Posterior cingulate gyrus (tissue), 11 donors: ENCODE results near the gene TMC8.
A peak's percentile ranks its signal among the peaks of the same experiment; 100 is the strongest.
"Not testable (repeated sequence)": the region's sequence is repeated elsewhere in the genome, so short reads cannot be mapped to it uniquely, and the experiment has no call there.

Source experiments
- DNase-seq, 10 donors: peaks; one replicate each; pipeline versions ENCODE4 v3.0.0 to v3.0.0-alpha.2; 2020 to 2021; ENCODE audit warnings: mixed read lengths in 3 of 10
- intact Hi-C: fragments of 100-400 bp; cut with DNase I; formaldehyde crosslinking; loops from one replicate; pipeline ENCODE4 v1.15.1; 2023

The TMC8 gene

DNA sequence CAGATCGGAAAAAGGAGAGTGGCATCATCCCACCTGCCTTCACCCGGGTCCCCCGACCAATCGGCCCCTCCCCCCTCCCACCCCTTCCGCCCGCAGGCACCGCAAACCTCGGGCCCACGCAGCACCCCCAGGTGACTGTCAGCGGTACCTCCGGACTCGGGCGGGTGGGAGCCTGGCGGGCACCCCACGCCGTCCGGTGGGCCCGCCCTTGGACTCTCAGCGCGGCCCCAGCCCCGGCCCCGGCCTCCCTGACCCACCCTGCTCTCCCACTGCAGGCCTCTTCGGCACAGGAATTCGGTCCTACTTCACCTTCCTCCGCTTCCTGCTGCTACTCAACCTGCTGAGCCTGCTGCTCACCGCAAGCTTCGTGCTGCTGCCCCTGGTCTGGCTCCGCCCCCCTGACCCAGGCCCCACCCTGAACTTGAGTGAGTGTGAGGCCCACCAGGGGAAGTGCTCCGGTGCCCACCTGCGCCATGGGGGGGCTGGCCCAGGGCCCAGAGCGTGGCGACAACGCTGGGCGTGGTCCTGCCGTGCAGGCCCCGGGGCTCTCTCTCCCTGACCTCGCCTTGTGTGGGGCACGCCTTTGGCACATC, 1.6 kb downstream of the TMC8 start:
- intact Hi-C loops = loop anchor here (10.0 kb wide), 1 partner anchor 293 kb away; no protein-coding TSS in a partner anchor
- peak in 1 of 10 donors; percentile 81 for DNase-seq

DNA sequence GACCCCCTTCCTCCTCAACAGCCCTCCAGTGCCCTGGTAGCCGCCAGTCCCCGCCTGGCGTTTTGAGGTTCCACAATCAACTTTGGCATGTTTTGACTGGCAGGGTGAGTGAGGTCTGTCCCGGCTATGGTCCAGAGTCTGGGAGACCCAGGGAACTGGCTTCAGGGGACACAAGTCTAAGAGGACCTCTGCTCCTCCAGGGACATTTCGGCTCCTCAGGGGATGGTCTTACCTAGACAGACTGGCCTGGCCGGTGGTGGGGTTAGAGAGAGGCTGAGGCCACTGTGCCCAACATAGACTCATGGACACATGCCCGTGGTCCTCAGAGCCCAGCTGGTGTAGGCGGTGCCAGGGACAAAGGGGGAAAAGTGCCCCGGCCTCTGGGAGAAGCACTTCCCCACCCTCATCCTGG, 2.2 kb downstream of the TMC8 start:
- peak in 1 of 10 donors; percentile 81 for DNase-seq
- intact Hi-C loops = loop anchor here (10.0 kb wide), 1 partner anchor 292 kb away; no protein-coding TSS in a partner anchor

DNA sequence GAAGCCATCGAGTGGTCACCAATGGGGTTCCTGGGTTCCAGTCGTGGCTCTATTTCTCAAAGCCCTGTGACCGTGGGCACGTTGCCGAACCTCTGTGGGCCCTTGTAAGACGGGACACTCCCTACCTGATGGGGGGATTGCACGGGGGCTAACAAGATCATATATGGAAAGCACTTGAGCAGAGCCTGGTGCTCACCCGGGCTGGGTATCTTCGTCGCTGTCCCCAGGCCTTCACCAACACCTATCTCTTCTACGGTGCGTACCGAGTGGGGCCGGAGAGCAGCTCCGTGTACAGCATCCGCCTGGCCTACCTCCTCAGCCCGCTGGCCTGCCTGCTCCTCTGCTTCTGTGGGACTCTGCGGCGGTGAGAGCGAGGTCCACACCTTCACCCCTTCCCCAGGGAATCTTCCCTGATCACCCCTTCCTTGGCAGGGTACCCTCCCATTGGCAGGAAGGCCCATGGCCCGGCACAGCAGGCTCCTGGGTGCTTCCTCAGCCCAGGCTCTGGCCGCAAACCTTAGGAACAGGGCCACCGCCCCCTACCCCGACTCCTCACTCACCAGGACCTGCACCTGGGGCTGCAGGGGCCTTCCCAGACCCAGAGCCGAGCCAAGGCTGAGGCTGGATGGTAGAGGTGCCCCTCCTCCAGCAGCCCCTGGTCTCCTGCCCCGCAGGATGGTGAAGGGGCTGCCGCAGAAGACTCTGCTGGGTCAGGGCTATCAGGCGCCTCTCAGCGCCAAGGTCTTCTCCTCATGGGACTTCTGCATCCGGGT, 2.8 kb downstream of the TMC8 start:
- intact Hi-C loops = loop anchor here (10.0 kb wide), 1 partner anchor 291 kb away; no protein-coding TSS in a partner anchor
- no peak for DNase-seq

- DNase-seq = peak in 3 of 10 donors; percentile 42 to 93 (median 60)
- intact Hi-C loops = loop anchor here (10.0 kb wide), 1 partner anchor 291 kb away; no protein-coding TSS in a partner anchor
Measured at GRCh38 chr17:78133971-78134898, 3.7 kb downstream of the TMC8 start.

DNA sequence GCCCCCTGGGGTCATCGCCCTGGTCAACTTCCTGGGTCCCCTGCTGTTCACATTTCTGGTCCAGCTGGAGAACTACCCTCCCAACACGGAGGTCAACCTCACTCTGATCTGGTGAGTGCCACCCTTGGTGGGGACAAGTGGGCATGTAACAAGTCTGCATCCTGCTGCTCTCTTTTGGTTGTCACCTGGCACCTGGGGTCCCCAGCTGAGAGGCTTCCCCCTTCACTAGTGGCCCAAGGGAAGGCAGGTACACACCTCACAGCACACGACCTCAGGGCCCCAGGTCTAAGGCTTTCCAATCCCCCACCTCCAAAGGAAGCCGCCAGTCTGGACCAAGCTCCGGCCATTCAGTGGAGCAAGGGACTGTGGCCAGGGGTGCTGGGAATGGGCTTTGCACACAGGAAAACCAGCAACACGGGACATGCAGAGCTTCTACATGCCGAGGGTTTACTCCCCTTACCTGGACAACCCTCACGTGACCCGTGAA, 4.4 kb downstream of the TMC8 start:
- intact Hi-C loops = loop anchor here (10.0 kb wide), 1 partner anchor 290 kb away; no protein-coding TSS in a partner anchor
- DNase-seq = no peak

DNA sequence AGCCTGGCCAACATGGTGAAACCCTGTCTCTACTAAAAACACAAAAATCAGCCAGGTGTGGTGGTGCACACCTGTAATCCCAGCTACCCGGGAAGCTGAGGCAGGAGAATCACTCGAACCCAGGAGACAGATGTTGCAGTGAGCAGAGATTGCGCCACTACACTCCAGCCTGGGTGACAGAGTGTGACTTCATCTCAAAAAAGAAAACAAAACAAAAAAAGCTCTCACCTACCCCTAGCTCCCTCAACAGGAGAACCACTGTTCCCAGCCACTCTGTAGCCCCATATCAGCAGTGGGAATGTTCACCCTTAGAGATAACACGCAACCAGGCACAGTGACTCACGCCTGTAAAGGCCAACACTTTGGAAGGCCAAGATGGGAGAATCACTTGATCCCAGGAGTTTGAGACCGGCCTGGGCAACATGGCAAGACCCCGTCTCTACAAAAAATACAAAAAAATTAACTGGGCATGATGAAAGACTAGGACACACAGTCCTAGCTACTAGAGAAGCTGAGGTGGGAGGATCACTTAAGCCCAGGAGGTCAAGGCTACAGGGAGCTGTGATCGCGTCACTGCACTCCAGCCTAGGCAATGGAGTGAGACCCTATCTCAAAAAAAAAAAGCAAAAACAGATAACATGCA, 5.4 kb downstream of the TMC8 start:
- intact Hi-C loops = loop anchor here (10.0 kb wide), 1 partner anchor 289 kb away; no protein-coding TSS in a partner anchor
- DNase-seq = no peak

DNA sequence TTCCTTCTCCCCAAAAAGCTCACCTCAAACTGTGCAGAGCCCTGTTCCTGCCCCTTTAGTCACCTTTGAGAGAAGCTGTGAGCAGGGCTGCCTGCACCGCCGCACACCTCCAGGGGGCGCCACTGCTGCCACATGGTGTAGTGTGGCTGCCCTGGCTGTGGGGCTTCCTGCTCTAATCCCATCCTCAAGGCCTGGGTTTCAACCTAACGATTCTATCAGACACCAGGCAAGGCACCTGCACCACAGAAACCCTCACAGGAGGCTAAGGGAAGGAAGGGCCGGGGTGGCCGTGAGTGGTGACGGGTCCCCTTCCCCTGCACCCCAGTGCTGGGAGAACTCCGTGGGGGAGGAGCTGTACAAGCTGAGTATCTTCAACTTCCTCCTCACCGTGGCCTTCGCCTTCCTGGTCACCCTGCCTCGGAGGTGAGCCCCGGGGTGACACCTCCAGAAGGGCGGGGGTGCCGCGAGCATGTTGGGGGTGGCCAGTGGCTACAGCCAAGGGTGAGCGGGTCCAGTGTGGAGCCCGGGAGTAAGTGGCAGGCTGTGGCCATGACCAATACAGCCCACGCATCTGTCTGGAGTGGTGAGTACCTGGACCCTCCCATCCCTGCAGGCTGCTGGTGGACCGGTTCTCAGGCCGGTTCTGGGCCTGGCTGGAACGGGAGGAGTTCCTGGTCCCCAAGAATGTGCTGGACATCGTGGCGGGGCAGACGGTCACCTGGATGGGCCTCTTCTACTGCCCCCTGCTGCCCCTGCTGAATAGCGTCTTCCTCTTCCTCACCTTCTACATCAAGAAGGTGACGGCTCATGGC, 7.0 kb downstream of the TMC8 start:
- intact Hi-C loops = loop anchor here (10.0 kb wide), 1 partner anchor 287 kb away; no protein-coding TSS in a partner anchor
- peak in 2 of 10 donors; percentile 71 to 82 for DNase-seq

GRCh38 chr17:78138204-78139060, 7.9 kb downstream of the TMC8 start:
- intact Hi-C loops = loop anchor here (10.0 kb wide), 1 partner anchor 286 kb away; no protein-coding TSS in a partner anchor
- DNase-seq = peak in 1 of 10 donors; percentile 81

GRCh38 chr17:78139861-78140168, 9.2 kb downstream of the TMC8 start:
- intact Hi-C loops = loop anchor here (10.0 kb wide), 1 partner anchor 285 kb away; no protein-coding TSS in a partner anchor
- DNase-seq = not testable (repeated sequence)

DNA sequence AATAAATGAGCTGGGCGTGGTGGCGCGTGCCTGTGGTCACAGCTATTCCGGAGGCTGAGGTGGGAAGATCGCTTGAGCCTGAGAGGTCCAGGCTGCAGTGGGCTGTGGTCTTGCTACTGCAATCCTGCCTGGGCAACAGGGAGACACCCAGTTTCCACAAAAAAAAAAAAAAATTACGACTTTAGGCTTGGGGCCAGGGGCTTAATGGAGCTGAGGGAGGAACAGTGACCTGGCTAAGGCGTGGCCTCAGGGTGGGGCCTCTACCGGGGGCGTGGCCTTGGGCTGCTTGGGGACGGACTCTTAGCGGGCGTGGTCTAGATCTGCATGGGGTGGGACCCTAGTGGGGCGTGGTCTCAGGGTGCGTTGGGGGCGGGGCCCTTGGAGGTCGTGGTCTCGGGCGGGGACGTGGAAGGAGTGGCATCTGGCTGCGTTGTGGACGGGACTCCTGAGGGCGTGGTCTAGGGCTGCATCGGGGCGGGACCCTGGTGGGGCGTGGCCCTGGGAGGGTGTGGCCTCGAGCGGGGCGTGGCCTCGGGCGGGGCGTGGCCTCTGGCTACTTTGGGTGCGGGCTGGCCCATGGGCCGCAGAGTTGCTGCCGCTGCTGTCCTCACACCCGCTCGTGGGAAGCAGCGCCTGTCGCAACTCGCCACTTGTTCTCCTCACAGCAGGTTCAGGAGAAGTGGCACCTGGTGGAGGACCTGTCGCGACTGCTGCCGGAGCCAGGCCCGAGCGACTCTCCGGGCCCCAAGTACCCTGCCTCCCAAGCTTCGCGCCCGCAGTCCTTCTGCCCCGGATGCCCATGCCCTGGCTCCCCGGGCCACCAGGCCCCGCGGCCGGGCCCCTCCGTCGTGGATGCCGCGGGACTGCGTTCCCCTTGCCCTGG, 9.8 kb downstream of the TMC8 start:
- peak in 5 of 10 donors; percentile 22 to 93 (median 50) for DNase-seq
- intact Hi-C loops = no loop called here

DNA sequence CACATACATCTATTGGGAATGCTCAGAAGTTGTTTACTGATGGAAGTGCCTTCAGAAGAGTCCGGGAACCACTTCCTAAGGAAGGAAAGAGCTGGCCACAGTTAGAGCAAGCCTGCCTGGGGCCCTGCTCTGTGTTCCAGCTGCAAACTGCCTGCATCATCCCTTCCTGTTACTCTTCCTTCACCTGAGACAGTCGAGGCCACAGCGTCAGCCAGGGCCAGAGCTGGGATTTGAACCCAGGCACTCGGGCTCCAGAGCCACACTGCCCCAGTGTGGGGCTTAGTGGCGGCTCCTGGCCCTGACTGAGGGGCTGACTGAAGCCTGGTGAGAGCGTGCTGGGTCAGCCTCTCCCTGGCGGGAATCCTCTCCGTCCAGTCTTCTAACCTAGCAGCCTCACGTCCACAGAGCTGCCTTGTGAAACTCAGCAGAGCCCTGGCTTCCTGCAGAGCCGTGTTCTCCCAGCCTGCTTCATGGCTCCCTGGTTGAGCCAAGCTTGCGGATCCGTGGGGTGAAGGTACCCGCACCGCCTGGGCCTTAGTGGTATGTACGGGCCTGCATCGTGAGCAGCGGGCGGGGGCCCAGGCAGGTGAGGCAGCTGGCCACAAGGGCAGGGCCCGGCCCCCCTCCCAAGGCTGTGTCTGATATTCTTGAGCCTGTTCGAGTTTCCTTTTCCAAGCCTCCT, 11.0 kb downstream of the TMC8 start:
- DNase-seq = peak in 1 of 10 donors; percentile 75
- intact Hi-C loops = no loop called here

DNA sequence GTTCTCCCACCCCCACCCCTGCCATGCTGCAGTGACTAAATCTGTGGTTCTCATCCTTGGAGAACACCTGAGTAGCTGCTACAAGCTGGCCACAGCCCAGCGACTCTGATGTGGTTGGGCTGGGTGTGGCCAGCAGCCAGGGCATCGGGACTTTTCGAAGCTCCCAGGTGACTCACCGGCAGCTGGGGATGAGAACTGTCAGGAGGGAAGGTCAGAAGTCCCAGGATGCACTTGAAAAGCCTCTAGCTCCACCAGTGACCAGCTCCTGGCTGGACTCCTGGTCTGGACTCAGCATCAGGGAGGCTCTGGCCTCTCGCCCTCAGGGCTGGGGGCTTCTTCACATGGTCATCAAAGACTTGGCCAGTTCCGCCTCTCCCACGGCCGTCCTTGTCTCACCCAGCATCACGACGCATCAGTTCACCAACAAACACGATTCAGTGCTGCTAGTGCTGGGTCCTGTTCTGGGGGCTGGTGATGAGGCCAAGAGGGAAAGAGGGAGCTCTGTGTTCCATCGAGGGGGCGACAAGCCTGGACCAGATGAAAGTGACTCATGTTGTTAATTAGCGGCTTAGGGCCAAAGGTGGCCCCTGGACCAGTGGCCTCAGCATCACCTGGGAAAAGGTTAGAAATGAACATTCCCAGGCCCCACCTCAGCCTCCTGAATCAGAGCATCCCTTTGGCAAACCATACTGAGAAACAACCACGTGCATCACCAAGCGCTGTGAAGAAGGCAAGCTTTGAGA, 11.7 kb downstream of the TMC8 start:
- DNase-seq = no peak
- intact Hi-C loops = no loop called here

DNA sequence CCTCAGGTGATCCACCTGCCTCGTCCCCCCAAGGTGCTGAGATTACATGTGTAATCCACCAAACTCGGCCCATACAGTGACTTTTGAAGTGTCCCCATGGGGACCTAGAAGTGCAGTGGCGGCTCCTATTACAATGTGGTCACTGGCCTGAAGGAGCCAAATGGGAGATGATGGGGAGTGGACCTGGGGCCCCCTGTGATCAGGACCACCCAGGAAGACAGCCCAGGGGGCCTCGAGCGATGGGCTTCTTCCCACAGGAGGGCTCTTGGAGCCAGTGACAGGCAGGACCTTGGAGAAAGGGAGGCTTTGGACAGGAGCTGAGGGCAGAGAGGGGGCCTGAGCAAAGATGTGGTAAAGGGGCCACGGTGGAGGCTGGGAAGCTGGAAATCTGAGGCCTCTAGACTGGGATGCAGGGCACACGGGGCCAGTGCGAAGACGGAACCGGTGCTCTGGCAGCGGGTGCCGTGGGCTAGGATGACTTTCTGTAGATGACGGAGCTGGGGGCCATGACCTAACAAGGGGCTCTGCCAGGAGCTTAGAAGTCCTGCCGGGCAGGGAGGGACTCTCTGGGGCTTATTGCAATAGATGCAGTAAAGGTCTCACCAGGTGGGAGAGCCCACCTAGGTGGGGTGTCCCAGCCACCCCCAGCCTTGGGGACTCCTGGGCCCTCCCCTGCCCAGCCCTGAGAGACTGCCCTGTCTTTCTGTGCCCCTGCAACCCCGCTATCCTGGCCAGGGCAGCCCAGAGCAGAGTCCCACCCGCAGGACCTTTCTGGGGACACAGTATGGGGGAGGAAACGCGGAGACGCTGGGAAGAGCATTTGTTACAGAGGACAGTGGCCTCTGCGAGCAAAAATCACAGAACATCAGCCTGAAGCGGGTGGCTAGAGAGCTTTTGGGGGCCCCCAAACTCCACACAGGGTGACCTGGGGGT, 12.9 kb downstream of the TMC8 start:
- intact Hi-C loops = no loop called here

GRCh38 chr17:78144147-78144719, 13.7 kb downstream of the TMC8 start:
- peak; percentile 43 to 94 (median 60) for DNase-seq
- intact Hi-C loops = no loop called here

More for the DNA sequence above, 12.9 kb downstream of the TMC8 start:
- DNase-seq = no peak
